Peyer's patch (tissue), 4 donors: ENCODE data around the gene NR6A1.

ENCODE experiments used
- POLR2A ChIP-seq, 2 donors: fragments of 450-650 bp; IDR thresholded peaks; one replicate each; pipeline ENCODE4 v1.5.1; 2017; ENCODE audit warnings: antibody characterized with exemption in 2 of 2, mild to moderate bottlenecking in 2 of 2, moderate library complexity in 2 of 2
- TF ChIP-seq, protein P1 (sequence below), 6 experiments: fragments of 450-650 bp in 4 of 6; fragments of 200-600 bp in 2 of 6; sonication (generic) in 1 of 6; IDR thresholded peaks; one replicate each; pipeline ENCODE4 v1.5.1; 2017 to 2019; ENCODE audit warnings: antibody characterized with exemption in 6 of 6, mild to moderate bottlenecking in 3 of 6, moderate library complexity in 1 of 6

DNA sequence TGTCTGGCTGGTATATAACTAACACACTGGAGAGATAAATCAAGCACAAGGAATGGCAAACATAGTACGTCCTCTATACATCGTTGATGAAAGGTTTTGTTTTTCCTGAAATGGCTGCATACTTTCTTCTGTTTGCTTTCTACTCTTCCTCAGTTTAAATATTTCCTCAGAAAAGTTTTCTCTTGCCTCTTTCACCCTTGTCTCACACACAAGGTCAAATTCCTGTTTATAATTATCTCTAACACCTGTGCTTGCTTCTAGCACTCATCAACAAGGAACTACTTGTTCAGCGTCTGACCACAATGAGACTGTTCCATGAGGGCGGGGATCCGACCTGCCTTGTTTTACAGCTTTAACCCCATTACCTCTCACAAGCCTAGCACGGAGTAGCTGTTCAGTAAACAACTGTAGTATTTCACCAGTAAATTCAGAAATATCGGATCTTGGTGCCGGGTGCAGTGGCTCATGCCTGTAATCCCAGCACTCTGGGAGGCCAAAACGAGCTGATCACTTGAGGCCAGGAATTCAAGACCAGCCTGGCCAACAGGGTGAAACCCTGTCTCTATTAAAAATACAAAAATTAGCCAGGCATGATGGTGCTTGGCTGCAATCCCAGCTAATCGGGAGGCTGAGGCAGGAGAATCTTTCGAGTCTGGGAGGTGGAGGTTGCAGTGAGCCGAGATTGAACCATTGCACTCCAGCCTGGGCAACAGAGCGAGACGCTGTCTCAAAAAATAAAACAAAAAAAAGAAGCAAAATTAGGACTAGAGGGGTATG, 37.0 kb downstream of the NR6A1 start:
- TF ChIP-seq, protein P1, sequence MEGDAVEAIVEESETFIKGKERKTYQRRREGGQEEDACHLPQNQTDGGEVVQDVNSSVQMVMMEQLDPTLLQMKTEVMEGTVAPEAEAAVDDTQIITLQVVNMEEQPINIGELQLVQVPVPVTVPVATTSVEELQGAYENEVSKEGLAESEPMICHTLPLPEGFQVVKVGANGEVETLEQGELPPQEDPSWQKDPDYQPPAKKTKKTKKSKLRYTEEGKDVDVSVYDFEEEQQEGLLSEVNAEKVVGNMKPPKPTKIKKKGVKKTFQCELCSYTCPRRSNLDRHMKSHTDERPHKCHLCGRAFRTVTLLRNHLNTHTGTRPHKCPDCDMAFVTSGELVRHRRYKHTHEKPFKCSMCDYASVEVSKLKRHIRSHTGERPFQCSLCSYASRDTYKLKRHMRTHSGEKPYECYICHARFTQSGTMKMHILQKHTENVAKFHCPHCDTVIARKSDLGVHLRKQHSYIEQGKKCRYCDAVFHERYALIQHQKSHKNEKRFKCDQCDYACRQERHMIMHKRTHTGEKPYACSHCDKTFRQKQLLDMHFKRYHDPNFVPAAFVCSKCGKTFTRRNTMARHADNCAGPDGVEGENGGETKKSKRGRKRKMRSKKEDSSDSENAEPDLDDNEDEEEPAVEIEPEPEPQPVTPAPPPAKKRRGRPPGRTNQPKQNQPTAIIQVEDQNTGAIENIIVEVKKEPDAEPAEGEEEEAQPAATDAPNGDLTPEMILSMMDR (IDR thresholded peaks at IDR 0.05): no peak
- TF ChIP-seq POLR2A (IDR thresholded peaks at IDR 0.05): no peak
